ACHN (cell line): ENCODE measurements around the gene ADAMTSL5.
"Not testable (repeated sequence)": the region's sequence is repeated elsewhere in the genome, so short reads cannot be mapped to it uniquely, and the experiment has no call there.

Experiments
- DNase-seq: peaks from one replicate; pipeline ENCODE4 v3.0.0-alpha.2; 2015
- in situ Hi-C: cut with HindIII; loops from 2 replicates; pipeline ENCODE4 v1.10.0; 2017; ENCODE audit warnings: low sequenced_read_pairs, low pct_ligation_motif_present, low pct_unique_long_range_greater_than_20kb

The ADAMTSL5 gene

GRCh38 chr19:1512671-1513498, at the start of gene ADAMTSL5:
TSS of gene ADAMTSL5 (minus strand) at chr19:1513019. CDS start at chr19:1510943, 2,076 bp downstream.
- in situ Hi-C loops, result no loop called here
- peak; percentile 72 for DNase-seq

DNA sequence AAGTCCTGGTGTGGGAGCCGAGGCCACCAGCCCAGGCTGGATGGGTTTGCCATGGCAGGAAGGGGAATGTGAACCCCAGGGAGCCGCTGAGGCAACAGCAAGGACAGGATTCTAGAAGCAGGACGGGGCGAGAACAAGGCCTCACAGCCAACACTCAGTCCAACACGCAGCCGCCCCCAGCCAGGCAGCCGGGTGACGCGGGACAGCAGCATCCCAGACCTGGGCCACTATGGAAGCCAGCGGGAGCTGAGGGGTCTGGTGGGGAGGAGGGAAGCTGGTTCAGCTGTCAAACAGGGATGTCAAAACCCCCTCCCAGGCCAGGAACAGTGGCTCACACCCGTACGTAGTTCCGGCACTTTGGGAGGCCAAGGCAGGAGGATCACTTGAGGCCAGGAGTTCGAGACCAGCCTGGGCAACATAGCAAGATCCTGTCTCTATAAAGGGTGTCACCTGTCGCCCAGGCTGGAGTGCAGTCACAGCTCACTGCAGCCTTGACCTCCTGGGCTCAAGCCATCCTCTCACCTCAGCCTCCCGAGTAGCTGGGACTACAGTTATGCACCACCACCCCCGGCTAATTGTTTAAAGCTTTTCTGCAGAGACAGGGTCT, 48.5 kb upstream of the ADAMTSL5 start:
- DNase-seq, result no peak
- in situ Hi-C loops, result no loop called here

GRCh38 chr19:1560286-1560882, 47.6 kb upstream of the ADAMTSL5 start:
- in situ Hi-C loops, result no loop called here
- DNase-seq, result no peak

DNA sequence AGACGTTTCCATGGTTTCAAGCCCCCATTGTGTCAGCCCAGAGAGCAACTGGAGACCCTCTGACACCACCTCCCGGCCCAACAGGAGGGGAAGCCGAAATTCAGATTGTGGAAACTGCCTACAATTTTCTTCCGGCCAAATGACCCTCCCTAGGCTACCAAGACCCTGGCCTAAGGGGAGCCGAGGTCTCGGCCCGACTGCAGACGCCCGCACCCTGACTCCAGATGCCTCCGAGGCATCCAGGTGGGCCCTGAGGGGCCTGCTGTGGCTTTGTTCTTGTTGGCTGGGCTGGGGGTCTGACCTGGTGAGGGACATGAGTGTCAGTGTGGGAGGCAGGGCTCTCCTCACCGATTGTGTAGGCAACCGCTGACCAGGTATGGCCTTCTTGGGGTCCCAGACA, 45.7 kb upstream of the ADAMTSL5 start:
- DNase-seq, result no peak
- in situ Hi-C loops, result no loop called here

DNA sequence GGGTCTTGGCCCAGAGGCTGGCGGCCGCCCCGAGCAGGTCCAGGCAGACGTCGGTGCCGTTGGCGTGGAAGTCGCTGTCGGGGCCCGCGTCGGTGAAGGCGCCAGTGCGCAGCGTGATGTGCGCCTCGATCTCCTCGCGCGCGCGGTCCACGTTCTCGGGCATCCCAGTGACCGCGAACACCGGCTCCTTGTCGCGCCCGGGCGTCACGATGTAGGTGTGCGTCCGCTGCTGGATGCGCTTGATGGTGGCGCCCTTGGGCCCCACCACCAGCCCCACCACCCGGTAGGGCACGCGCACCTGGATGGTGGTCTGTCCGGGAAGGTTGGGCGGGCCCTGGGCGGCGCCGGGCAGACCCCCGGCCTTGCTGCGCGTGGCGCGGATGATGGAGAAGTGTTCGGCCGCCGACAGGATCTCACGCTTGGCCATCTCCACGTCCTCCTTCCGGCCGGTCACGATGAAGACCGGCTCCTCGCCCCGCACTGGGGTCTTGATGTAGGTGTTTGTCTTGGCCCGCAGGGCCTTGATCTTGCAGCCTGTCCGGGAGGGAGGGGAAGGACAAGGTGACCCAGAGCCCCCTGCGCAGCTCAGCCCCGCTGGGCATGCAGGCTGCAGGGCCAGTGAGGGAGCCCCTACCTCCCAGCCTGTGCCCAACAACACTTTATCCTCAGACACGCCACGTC, 43.7 kb upstream of the ADAMTSL5 start:
- DNase-seq, result no peak
- in situ Hi-C loops, result no loop called here

DNA sequence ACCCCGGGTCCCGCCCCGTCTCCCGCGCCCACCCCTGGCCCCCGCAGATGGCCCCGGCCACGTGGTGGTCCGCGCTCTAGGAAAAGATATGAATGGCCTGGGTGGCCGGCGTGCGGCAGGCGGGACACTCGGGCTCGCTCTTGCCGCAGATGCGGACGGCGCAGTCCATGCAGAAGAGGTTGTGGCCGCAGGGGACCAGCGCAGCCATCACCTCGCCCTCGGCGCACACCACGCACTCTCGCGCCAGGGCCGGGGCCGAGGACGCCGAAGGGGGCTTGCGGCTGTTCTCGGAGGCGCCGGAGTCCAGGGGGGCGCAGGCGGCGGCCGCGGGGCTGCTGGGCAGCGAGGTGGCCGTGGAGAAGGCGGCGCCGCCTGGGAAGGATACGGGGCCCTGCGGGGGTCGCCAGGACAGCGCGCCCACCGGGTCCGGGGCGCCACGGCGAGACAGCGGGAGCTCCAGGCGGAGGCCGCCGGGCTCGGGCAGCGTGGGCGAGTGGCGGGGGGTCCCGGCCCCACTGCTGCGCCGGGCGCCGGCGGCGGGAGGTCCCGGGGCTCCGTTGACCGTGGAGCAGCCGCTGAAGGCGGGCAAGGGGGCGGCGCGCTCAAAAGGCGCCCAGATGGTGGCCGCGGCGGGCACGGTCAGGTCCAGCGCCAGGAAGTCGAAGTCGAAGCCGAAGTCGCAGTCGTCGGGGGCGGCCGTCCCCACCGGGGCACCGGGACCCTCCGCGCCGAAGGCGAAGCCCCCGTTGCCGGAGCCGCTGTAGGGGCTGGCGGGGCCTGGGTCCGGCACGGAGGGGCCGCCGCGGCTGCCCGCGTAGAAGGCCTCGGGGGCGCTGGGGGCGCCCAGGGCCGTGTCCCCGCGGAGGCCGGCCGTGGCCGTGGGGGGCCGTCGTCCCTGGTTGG, 42.9 kb upstream of the ADAMTSL5 start:
- no peak for DNase-seq
- in situ Hi-C loops, result no loop called here

DNA sequence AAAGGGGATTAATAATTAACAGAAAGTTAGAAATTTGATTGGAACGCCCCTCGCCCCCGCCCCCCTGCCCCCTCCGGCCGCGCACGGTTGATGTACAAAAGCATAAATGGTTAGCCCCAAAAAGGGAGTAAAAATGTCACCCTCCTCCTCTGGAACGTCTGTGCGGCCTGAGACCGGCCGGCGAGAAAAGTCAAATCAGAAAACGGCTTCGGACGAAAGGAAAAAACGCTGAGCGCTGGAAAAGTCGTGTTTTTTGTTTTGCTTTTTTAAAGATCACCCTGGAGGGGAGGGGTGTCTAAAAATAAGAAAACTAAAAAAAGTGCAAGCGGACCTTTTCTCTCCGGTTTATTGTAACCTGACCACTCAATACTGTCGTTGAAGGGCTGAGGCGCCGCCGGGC, 42.1 kb upstream of the ADAMTSL5 start:
- DNase-seq, result no peak
- in situ Hi-C loops, result no loop called here

DNA sequence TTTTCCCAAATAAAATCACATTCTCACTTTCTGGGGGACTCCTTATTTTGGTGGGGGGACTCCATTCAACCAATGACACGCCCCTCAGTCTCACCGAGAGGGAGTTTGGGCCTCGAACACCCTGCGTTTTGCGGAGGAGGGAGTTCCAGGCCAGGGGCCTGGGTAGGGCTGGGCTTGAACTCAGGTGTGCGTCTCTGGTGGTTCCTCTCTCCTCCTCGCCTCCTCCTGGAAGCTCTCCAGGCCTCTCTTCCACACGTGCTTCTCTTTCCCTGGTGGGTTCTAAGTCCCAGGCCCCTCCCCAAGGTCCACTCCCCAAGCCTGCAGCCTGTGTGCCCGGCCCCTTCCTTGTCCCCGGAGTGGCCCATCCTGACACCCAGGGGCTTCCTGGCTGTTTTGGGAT, 40.6 kb upstream of the ADAMTSL5 start:
- DNase-seq, result no peak
- in situ Hi-C loops, result no loop called here

GRCh38 chr19:1551068-1552040, 38.5 kb upstream of the ADAMTSL5 start:
- no peak for DNase-seq

GRCh38 chr19:1549332-1549945, 36.6 kb upstream of the ADAMTSL5 start:
- no peak for DNase-seq
- in situ Hi-C loops, result no loop called here

More at GRCh38 chr19:1551068-1552040, 38.5 kb upstream of the ADAMTSL5 start:
- in situ Hi-C loops, result no loop called here

- no peak for DNase-seq
- in situ Hi-C loops, result no loop called here
Observed at GRCh38 chr19:1540365-1540925, 27.6 kb upstream of the ADAMTSL5 start.

DNA sequence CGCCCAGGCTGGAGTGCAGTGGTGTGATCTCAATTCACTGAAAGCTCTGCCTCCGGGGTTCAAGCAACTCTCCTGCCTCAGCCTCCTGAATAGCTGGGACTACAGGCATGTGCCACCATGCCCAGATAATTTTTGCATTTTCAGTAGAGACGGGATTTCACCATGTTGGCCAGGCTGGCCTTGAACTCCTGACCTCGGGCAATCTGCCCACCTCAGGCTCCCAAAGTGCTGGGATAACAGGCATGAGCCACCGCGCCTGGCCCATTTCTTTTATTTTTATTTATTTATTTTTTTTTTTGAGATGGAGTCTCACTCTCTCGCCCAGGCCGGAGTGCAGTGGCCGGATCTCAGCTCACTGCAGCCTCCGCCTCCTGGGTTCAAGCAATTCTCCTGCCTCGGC, 26.9 kb upstream of the ADAMTSL5 start:
- DNase-seq, in situ Hi-C loops: not testable (repeated sequence)

DNA sequence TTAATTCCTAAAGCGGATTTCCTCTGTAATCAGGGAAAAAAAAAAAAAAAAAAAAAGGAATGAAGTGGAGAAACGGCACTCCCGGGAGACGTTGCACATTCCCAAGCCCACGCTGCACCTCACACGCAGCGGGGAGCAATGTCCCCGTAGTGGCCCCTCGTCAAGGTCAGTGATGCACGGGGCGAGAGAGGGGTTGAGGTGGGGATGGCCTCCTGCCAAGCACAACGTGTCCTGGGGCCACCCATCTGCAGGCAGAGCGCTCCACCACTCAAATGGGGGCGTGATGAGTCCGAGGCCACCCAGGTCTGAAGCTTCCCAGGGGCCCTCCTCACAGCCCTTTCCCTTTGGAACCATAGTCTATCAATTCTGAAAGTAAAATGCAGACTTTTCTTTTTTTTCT, 26.2 kb upstream of the ADAMTSL5 start:
- in situ Hi-C loops, result no loop called here
- DNase-seq, result no peak

DNA sequence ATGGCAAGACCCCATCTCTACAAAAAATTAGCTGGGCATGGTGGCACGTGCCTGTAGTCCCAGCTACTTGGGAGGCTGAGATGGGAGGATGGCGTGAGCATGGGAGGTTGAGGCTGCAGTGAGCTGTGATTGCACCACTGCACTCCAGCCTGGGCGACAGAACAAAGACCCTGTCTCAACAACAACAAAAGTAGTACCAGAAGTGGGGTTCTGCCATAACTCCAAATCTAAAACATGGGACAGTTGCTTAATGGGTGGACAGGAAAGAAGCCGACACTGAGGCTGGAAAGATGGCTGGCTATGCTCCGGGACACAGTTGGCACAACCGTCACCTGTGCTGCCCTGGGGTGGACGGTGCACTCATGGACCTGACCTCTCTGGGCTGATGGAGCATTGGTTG, 22.9 kb upstream of the ADAMTSL5 start:
- in situ Hi-C loops, DNase-seq: not testable (repeated sequence)

DNA sequence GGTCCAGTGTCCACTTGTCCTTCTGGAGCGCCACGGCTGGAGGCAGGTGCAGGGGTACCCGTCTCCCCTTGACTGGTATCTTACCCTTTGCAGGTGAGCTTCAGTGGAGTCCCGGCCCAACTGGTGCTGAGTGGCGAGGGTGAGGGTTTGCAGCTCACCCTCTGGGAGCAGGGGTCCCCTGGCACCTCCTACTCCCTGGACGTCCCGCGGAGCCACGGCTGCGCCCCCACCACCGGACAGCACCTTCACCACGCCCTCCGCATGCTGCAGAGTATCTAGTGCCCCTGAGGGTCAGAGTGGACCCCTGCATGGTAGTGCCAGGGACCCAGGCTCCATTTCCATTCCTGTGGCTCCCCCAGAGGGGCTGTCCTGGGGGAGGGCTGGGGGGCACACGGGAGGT, 22.2 kb upstream of the ADAMTSL5 start:
- DNase-seq, result no peak
- in situ Hi-C loops, result no loop called here

- in situ Hi-C loops, result no loop called here
- DNase-seq, result no peak
Observed at GRCh38 chr19:1533510-1534150, 20.8 kb upstream of the ADAMTSL5 start.
